Spleen (tissue), 11 donors: ENCODE results near the gene DNAH17. TPM values are rescaled to one million over a fixed set of nuclear protein-coding genes. Genes with fewer than 3 reads are reported as not detected.

ENCODE experiments used
- DNase-seq: peaks from one replicate; pipeline ENCODE4 v3.0.0-alpha.2; 2020
- H3K27ac ChIP-seq, 8 donors: fragments of 200-600 bp; sonication (generic) in 7 of 8; 1 replicate in 4 of 8; 2 replicates in 4 of 8; pipeline versions ENCODE4 v1.5.0 to v1.8.0; 2016 to 2021; ENCODE audit warnings: inconsistent platforms in 4 of 8, mild to moderate bottlenecking in 4 of 8, moderate library complexity in 1 of 8
- H3K27me3 ChIP-seq, 7 donors: fragments of 200-600 bp; sonication (generic) in 6 of 7; replicated peaks in 1 of 7; 1 replicate in 4 of 7; 2 replicates in 3 of 7; pipeline versions ENCODE4 v1.5.0 to v1.8.0; 2016 to 2021; ENCODE audit warnings: inconsistent platforms in 3 of 7, mild to moderate bottlenecking in 1 of 7
- H3K36me3 ChIP-seq, 6 donors: fragments of 200-600 bp; sonication (generic) in 5 of 6; 1 replicate in 4 of 6; 2 replicates in 2 of 6; pipeline versions ENCODE4 v1.5.0 to v1.8.0; 2016 to 2021; ENCODE audit warnings: inconsistent platforms in 2 of 6
- H3K4me1 ChIP-seq, 6 donors: fragments of 200-600 bp; sonication (generic) in 5 of 6; 1 replicate in 3 of 6; 2 replicates in 3 of 6; pipeline versions ENCODE4 v1.5.0 to v1.8.0; 2016 to 2021; ENCODE audit warnings: inconsistent platforms in 3 of 6
- H3K4me3 ChIP-seq, 8 donors: fragments of 200-600 bp; sonication (generic) in 7 of 8; 1 replicate in 4 of 8; 2 replicates in 4 of 8; pipeline versions ENCODE4 v1.5.0 to v1.8.0; 2016 to 2021; ENCODE audit warnings: inconsistent platforms in 4 of 8, mild to moderate bottlenecking in 4 of 8, moderate library complexity in 2 of 8
- H3K9me3 ChIP-seq, 8 donors: fragments of 200-600 bp; sonication (generic) in 7 of 8; 1 replicate in 4 of 8; 2 replicates in 4 of 8; pipeline versions ENCODE4 v1.5.0 to v1.8.0; 2016 to 2021; ENCODE audit warnings: inconsistent platforms in 4 of 8
- CTCF ChIP-seq, 11 experiments: fragments of 200-600 bp in 7 of 11; fragments of 450-650 bp in 4 of 11; sonication (generic) in 4 of 11; IDR thresholded peaks in 8 of 11; conservative IDR thresholded peaks in 3 of 11; 1 replicate in 7 of 11; 2 replicates in 4 of 11; pipeline versions ENCODE4 v1.4.0 to v1.8.0; 2016 to 2021; ENCODE audit warnings: antibody characterized with exemption in 11 of 11, inconsistent platforms in 4 of 11, mild to moderate bottlenecking in 1 of 11
- POLR2A ChIP-seq, 3 donors: fragments of 450-650 bp; IDR thresholded peaks; one replicate each; pipeline ENCODE4 v1.5.1; 2017; ENCODE audit warnings: antibody characterized with exemption in 3 of 3, mild to moderate bottlenecking in 1 of 3
- POLR2AphosphoS5 ChIP-seq, 3 donors: sonication (generic); formaldehyde crosslinking; IDR thresholded peaks; one replicate each; pipeline ENCODE4 v1.5.1; 2017; ENCODE audit warnings: antibody characterized with exemption in 3 of 3
- WGBS, 5 donors: extraction: QIAGEN DNeasy Blood & Tissue Kit in 3 of 5; methylation state at CpG; one replicate each; pipeline versions ENCODE4 v1.1.5 to v1.1.7; 2013 to 2018; 5-methylcytosine and 5-hydroxymethylcytosine counted together
- intact Hi-C: fragments of 100-400 bp; cut with DNase I; formaldehyde crosslinking; loops from one replicate; pipeline ENCODE4 v1.15.0; 2023; ENCODE audit warnings: low total_unique reads
- polyA plus RNA-seq, 3 donors: library from polyadenylated mRNA; stranded (reverse); fragments of 200-250 nt; gene quantifications; one replicate each; pipeline ENCODE4 v1.2.1, GENCODE V29; 2013
- total RNA-seq, 7 donors: library from RNA; depleted of rRNA in 3 of 7; stranded (reverse); fragments of >200 nt in 3 of 7; fragmentation: NEBNext Ultra II Directional in 4 of 7; extraction: Animal tissue kit (Norgen Biotek cat#: 25700) in 4 of 7; gene quantifications; one replicate each; pipeline versions ENCODE4 v1.1.0 to v1.2.1, GENCODE V29; 2016 to 2021
- donor health status: healthy with polysubstance abuse.
- donor health status: DM: no; HTN: no; CAD: no; lungs with moderate emphysema.
- donor health status: DM: no; HTN: no; CAD: no.
- donor health status: Bipolar disorder and iron deficiency.
- donor health status: healthy.
- donor health status: DM: no; HTN: no; CAD: no.
- donor health status: DM: yes; HTN: yes; CAD: no.

Gene DNAH17
- total and polyA plus RNA-seq, 10 donors, result 0.06 to 1.0 (median 0.72) TPM; not detected in 1

GRCh38 chr17:78458091-78458490 is 119.1 kb downstream of the DNAH17 start:
- H3K4me3 ChIP-seq, result no peak overlapping the region
- 84 to 92% (median 88%) methylated on average over 10 of the region's 10 CpGs for WGBS, 5 donors
- H3K27ac ChIP-seq, result no peak overlapping the region
- H3K36me3 ChIP-seq, result no peaks in the 10 kb centered on the region
- TF ChIP-seq CTCF (IDR thresholded peaks at IDR 0.05 in 8 of 11, conservative IDR thresholded peaks at IDR 0.05 in 3 of 11), result no peak
- no peak for TF ChIP-seq POLR2A (IDR thresholded peaks at IDR 0.05)
- no peak for TF ChIP-seq POLR2AphosphoS5 (IDR thresholded peaks at IDR 0.05)
- H3K9me3 ChIP-seq, result no peaks in the 10 kb centered on the region
- no peaks in the 10 kb centered on the region for H3K27me3 ChIP-seq
- no peaks in the 10 kb centered on the region for H3K4me1 ChIP-seq
- intact Hi-C loops, result no loop called here
- no peak for DNase-seq

GRCh38 chr17:78454346-78454745 is 122.8 kb downstream of the DNAH17 start:
- Histone ChIP-seq H3K9me3 (no peaks in the 10 kb centered on the region), H3K4me1 (peaks cover 0 to 8% (median 6%) of the 10 kb centered on the region in 6 donors), H3K4me3 (no peak overlapping the region), H3K27ac (no peak overlapping the region), H3K27me3 (peaks cover 0 to 6% (median 0%) of the 10 kb centered on the region in 7 donors), H3K36me3 (no peaks in the 10 kb centered on the region)
- DNase-seq, result no peak
- TF ChIP-seq POLR2A (IDR thresholded peaks at IDR 0.05) (no peak), POLR2AphosphoS5 (IDR thresholded peaks at IDR 0.05) (peak in 1 of 3 donors; percentile 11)
- 96 to 97% (median 96%) methylated on average over 20 of the region's 20 CpGs for WGBS, 5 donors
- intact Hi-C loops, result no loop called here

- H3K27me3 ChIP-seq, result peaks cover 0 to 6% (median 0%) of the 10 kb centered on the region in 7 donors
- H3K36me3 ChIP-seq, result no peaks in the 10 kb centered on the region
- WGBS, 5 donors, result 72 to 88% (median 83%) methylated on average over 7 of the region's 7 CpGs
- intact Hi-C loops, result no loop called here
- no peak for TF ChIP-seq CTCF (IDR thresholded peaks at IDR 0.05 in 8 of 11, conservative IDR thresholded peaks at IDR 0.05 in 3 of 11)
- TF ChIP-seq POLR2AphosphoS5 (IDR thresholded peaks at IDR 0.05), result no peak
- TF ChIP-seq POLR2A (IDR thresholded peaks at IDR 0.05), result no peak
- H3K9me3 ChIP-seq, result no peaks in the 10 kb centered on the region
- no peak overlapping the region for H3K4me3 ChIP-seq
- H3K27ac ChIP-seq, result no peak overlapping the region
- H3K4me1 ChIP-seq, result peaks cover 0 to 8% (median 6%) of the 10 kb centered on the region in 6 donors
- DNase-seq, result no peak
These were observed 125.4 kb downstream of the DNAH17 start for GRCh38 chr17:78451753-78452152.

- Histone ChIP-seq H3K36me3 (no peaks in the 10 kb centered on the region), H3K27ac (no peak overlapping the region), H3K9me3 (no peaks in the 10 kb centered on the region), H3K4me1 (peaks cover 0 to 8% (median 6%) of the 10 kb centered on the region in 6 donors), H3K27me3 (peaks cover 0 to 6% (median 0%) of the 10 kb centered on the region in 7 donors), H3K4me3 (no peak overlapping the region)
- TF ChIP-seq POLR2AphosphoS5 (IDR thresholded peaks at IDR 0.05) (no peak), POLR2A (IDR thresholded peaks at IDR 0.05) (no peak), CTCF (IDR thresholded peaks at IDR 0.05 in 8 of 11, conservative IDR thresholded peaks at IDR 0.05 in 3 of 11) (no peak)
- intact Hi-C loops, result no loop called here
- WGBS, 5 donors, result 37 to 55% (median 50%) methylated on average over 10 to 20 of the region's 20 CpGs
- no peak for DNase-seq
These were observed 126.4 kb downstream of the DNAH17 start for GRCh38 chr17:78450696-78451345.
